ENCODE data around the gene TYW1B. TPM values are rescaled to one million over a fixed set of nuclear protein-coding genes. Genes with fewer than 3 reads are reported as not detected.
"Not testable (repeated sequence)": the region's sequence is repeated elsewhere in the genome, so short reads cannot be mapped to it uniquely, and the experiment has no call there.

The TYW1B gene
- total RNA-seq, 2 experiments from 2014 or later, result 3.6 to 4.0 TPM

- H3K4me3 ChIP-seq (ENCODE audit: low read length); intact Hi-C loops (cut with DNase I, micrococcal nuclease); H3K27ac Mint-ChIP-seq; H3K27me3 ChIP-seq (ENCODE audit: control insufficient read depth in 1 of 2, insufficient read depth in 2 of 2, low read length in 2 of 2); POLR2A ChIA-PET; H3K4me1 ChIP-seq (ENCODE audit: insufficient read depth, low read length); H3K4me1 Mint-ChIP-seq (ENCODE audit: low read depth); H3K27ac ChIP-seq (ENCODE audit: low read depth in 1 of 2, low read length in 2 of 2); H3K4me3 Mint-ChIP-seq; H3K36me3 ChIP-seq (ENCODE audit: insufficient read depth, low read length); H3K27me3 Mint-ChIP-seq; CTCF ChIA-PET; ATAC-seq (ENCODE audit: poor library complexity); H3K9me3 ChIP-seq (ENCODE audit: control insufficient read depth in 1 of 2, insufficient read depth in 1 of 2, low read length in 2 of 2); DNase-seq: not testable (repeated sequence)
- H3K36me3 Mint-ChIP-seq (ENCODE audit: low read depth), result peaks cover 80% of the 10 kb centered on the region
- peaks cover 24% of the 10 kb centered on the region for H3K9me3 Mint-ChIP-seq
These were observed 238.0 kb downstream of the TYW1B start for GRCh38 chr7:72590023-72590422.

- POLR2A ChIA-PET; H3K4me3 Mint-ChIP-seq; CTCF ChIA-PET; intact Hi-C loops (cut with DNase I, micrococcal nuclease); H3K4me1 Mint-ChIP-seq (ENCODE audit: low read depth); H3K27me3 ChIP-seq (ENCODE audit: control insufficient read depth in 1 of 2, insufficient read depth in 2 of 2, low read length in 2 of 2); H3K36me3 ChIP-seq (ENCODE audit: insufficient read depth, low read length); H3K4me3 ChIP-seq (ENCODE audit: low read length); H3K27ac Mint-ChIP-seq; H3K9me3 ChIP-seq (ENCODE audit: control insufficient read depth in 1 of 2, insufficient read depth in 1 of 2, low read length in 2 of 2); DNase-seq; H3K27ac ChIP-seq (ENCODE audit: low read depth in 1 of 2, low read length in 2 of 2); H3K4me1 ChIP-seq (ENCODE audit: insufficient read depth, low read length); H3K27me3 Mint-ChIP-seq; ATAC-seq (ENCODE audit: poor library complexity): not testable (repeated sequence)
- H3K9me3 Mint-ChIP-seq, result peaks cover 22% of the 10 kb centered on the region
- H3K36me3 Mint-ChIP-seq (ENCODE audit: low read depth), result peaks cover 89% of the 10 kb centered on the region
These were observed 240.7 kb downstream of the TYW1B start for GRCh38 chr7:72587267-72587666.

GRCh38 chr7:72584576-72584975 lies 243.4 kb downstream of the TYW1B start:
- H3K4me3 Mint-ChIP-seq; H3K27me3 ChIP-seq (ENCODE audit: control insufficient read depth in 1 of 2, insufficient read depth in 2 of 2, low read length in 2 of 2); intact Hi-C loops (cut with DNase I, micrococcal nuclease): not testable (repeated sequence)

GRCh38 chr7:72583620-72584361 lies 244.2 kb downstream of the TYW1B start:
- H3K27me3 Mint-ChIP-seq; H3K27ac ChIP-seq (ENCODE audit: low read depth in 1 of 2, low read length in 2 of 2); H3K4me1 Mint-ChIP-seq (ENCODE audit: low read depth); POLR2A ChIA-PET; H3K4me3 ChIP-seq (ENCODE audit: low read length); H3K27me3 ChIP-seq (ENCODE audit: control insufficient read depth in 1 of 2, insufficient read depth in 2 of 2, low read length in 2 of 2); DNase-seq; H3K4me1 ChIP-seq (ENCODE audit: insufficient read depth, low read length); H3K27ac Mint-ChIP-seq; CTCF ChIA-PET; H3K36me3 ChIP-seq (ENCODE audit: insufficient read depth, low read length); intact Hi-C loops (cut with DNase I, micrococcal nuclease); H3K9me3 ChIP-seq (ENCODE audit: control insufficient read depth in 1 of 2, insufficient read depth in 1 of 2, low read length in 2 of 2); ATAC-seq (ENCODE audit: poor library complexity); H3K4me3 Mint-ChIP-seq: not testable (repeated sequence)
- Mint-ChIP-seq H3K36me3 (ENCODE audit: low read depth) (peaks cover 74% of the 10 kb centered on the region), H3K9me3 (peaks cover 12% of the 10 kb centered on the region)

More at GRCh38 chr7:72584576-72584975, 243.4 kb downstream of the TYW1B start:
- DNase-seq; H3K27me3 Mint-ChIP-seq; POLR2A ChIA-PET; H3K9me3 ChIP-seq (ENCODE audit: control insufficient read depth in 1 of 2, insufficient read depth in 1 of 2, low read length in 2 of 2); H3K27ac Mint-ChIP-seq; H3K4me3 ChIP-seq (ENCODE audit: low read length); H3K4me1 ChIP-seq (ENCODE audit: insufficient read depth, low read length); ATAC-seq (ENCODE audit: poor library complexity); H3K36me3 ChIP-seq (ENCODE audit: insufficient read depth, low read length); H3K27ac ChIP-seq (ENCODE audit: low read depth in 1 of 2, low read length in 2 of 2); CTCF ChIA-PET; H3K4me1 Mint-ChIP-seq (ENCODE audit: low read depth): not testable (repeated sequence)
- Mint-ChIP-seq H3K36me3 (ENCODE audit: low read depth) (peaks cover 72% of the 10 kb centered on the region), H3K9me3 (peaks cover 12% of the 10 kb centered on the region)

GRCh38 chr7:72580142-72580770 lies 247.7 kb downstream of the TYW1B start:
- CTCF ChIA-PET; H3K4me1 ChIP-seq (ENCODE audit: insufficient read depth, low read length); H3K27me3 Mint-ChIP-seq; H3K4me1 Mint-ChIP-seq (ENCODE audit: low read depth); DNase-seq; H3K27ac Mint-ChIP-seq; H3K4me3 ChIP-seq (ENCODE audit: low read length); intact Hi-C loops (cut with DNase I, micrococcal nuclease); POLR2A ChIA-PET; H3K36me3 ChIP-seq (ENCODE audit: insufficient read depth, low read length); ATAC-seq (ENCODE audit: poor library complexity); H3K4me3 Mint-ChIP-seq; H3K9me3 Mint-ChIP-seq; H3K27me3 ChIP-seq (ENCODE audit: control insufficient read depth in 1 of 2, insufficient read depth in 2 of 2, low read length in 2 of 2); H3K27ac ChIP-seq (ENCODE audit: low read depth in 1 of 2, low read length in 2 of 2); H3K9me3 ChIP-seq (ENCODE audit: control insufficient read depth in 1 of 2, insufficient read depth in 1 of 2, low read length in 2 of 2): not testable (repeated sequence)
- peaks cover 76% of the 10 kb centered on the region for H3K36me3 Mint-ChIP-seq (ENCODE audit: low read depth)
